CD4-positive, alpha-beta T cell treated with Interleukin-4 for 4 hours (primary cell): Measurements from ENCODE around the gene LAT.
A peak's percentile ranks its signal among the peaks of the same experiment; 100 is the strongest.

Experiments used
- DNase-seq: peaks from one replicate; pipeline ENCODE4 v3.0.0-alpha.2; 2020

Gene LAT

DNA sequence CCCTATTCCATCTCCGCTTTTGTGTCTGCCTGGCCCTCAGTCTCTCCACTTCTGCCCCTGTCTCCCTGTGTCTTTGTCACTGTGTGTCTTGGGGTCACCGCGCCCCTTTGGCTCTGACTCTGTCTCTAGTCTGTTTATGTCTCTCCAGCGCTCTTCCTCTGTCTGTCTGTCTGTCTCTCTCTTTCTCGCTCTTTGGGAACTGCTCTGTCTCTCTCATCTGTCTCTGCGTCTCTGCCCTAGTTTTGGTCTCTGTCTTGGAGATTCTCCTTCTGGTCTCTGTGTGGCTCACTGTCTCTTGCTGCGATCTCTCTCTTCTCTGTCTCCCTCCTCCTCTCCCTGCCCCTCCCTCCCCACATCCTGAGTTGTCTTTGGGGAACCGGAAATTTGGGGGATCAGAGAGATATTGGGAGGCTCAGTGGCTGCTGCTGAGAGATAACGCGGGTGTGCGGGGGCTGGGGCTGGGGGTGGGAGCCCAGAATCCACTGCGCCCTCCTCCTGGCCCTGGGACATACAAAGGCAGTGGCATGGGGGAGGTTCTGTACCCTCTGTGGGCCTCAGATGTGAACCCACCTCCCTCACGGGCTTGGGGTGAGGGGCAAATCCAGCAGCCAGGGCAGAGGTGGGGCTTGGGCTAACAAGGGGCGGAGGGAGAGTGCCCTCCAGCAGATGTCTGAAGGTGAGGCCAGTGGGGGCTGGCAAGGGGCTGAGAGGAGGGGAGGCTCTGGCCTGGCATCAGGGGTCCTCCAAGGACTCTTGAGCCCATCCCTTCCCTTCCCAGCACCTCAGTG is 24.4 kb downstream of the LAT start:
- DNase-seq = peak; percentile 35

DNA sequence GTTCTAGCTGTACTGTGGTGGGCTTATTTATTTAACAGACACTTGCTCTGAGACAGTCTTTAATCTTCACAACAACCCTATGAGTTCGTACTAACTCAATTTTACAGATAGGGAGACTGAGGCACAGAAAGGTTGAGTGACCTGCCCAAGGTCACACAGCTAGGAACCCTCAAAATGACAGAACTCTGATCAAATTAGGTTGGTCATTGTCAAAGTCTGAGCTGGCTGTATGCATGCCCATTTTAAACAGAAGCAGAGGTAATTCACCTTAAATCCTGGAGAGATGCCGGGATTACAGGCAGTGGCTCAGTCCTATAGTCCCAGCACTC is 24.9 kb downstream of the LAT start:
- no peak for DNase-seq

DNA sequence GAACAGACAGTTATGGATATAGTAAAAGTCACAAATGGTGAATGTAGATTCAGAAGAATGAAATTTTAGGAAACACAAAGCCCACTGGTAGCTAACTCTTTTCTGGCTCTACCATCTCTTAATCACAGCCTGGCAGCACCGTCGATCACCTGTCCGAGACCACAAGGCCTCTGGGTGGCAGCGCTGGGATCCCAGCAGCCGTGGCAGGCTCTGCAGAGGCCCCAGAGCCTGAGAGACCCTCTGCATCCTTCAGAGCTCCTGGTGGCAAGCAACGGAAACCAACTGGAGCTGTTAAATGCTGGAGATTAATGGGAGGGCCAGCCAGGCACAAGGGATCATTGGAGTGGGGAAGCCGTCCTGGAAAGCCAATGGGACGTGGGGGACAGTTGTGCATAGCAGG is 26.3 kb downstream of the LAT start:
- no peak for DNase-seq

DNA sequence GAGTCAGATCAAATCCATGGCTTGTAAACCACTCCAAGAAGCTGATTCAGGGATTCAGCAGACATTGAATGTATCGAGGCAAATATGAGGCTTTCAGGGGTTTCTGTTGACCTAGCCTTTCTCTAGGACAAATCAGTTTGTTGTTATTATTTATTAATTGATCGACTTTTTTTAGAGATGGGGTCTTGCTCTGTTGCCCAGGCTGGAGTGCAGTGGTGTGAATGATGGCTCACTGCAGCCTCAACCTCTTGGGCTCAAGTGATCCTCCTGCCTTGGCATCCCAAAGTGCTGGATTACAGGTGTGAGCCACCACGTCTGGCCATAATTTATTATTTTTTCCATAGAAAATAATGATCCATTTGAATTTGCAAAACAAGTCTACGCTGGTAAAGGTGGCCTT is 27.0 kb downstream of the LAT start:
- no peak for DNase-seq

DNA sequence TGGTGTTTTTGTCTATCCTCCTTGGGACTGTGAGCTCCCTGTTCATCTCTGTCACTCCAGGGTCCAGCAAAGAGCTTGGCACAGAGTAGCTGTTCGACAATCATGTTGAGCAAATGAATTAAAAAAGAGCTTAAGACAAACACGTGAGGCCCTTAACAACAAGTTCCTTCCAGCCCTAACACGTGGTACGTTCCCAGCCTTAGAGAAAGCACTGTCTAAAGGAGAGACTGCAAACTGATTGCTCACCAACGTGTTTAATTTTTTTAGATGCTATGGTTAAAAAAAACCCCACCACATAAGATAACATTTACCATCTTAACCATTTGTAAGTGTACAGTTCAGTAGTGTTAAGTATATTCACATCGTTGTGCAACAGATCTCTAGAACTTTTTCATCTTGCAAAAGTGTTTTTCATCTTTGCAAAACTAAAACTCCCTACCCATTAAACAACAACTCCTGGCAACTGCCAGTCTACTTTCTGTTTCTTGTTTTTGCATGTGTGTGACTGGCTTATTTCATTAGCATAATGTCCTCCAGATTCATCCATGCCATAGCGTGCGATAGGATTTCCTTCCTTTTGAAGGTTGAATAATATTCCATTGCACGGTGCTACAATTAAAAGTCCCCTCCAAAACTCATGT is 28.2 kb downstream of the LAT start:
- peak; percentile 81 for DNase-seq

DNA sequence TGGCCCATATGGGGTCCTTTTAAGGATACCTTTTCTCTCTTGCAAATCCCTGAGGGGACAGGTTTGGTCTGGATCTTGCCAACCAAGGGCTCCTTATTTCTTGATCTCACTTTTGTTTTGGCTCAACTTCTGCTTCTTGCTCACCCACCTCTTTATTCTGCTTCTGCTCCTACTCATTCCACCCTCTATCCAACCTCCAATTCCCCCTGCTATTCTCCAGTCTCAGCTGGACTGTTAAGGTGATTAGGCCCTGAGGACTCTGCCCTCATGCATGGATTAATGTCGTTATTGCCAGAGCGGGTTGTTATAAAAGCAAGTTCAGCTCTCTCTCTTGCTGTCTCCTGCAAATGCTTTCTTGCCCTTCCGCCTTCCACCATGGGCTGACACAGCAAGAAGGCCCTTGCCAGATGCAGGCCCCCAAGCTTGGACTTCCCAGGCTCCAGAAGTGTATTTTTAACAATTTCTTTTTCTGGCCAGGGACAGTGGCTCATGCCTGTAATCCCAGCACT is 29.8 kb downstream of the LAT start:
- DNase-seq = no peak

DNA sequence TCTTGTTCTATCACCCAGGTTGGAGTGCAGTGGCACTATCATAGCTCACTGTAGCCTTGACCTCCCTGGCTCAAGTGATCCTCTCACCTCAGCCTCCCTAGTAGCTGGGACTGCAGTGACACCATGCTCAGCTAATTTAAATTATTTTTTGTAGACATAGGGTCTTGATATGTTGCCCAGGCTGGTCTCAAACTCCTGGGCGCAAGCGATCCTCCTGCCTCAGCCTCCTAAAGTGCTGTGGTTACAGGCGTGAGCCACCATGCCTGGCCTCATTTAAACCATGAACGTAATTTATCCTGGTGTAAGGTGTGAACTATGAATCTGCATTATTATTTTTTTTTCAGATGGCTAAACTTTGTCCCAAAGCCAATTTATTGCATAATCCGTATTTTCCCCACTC is 37.3 kb downstream of the LAT start:
- no peak for DNase-seq

DNA sequence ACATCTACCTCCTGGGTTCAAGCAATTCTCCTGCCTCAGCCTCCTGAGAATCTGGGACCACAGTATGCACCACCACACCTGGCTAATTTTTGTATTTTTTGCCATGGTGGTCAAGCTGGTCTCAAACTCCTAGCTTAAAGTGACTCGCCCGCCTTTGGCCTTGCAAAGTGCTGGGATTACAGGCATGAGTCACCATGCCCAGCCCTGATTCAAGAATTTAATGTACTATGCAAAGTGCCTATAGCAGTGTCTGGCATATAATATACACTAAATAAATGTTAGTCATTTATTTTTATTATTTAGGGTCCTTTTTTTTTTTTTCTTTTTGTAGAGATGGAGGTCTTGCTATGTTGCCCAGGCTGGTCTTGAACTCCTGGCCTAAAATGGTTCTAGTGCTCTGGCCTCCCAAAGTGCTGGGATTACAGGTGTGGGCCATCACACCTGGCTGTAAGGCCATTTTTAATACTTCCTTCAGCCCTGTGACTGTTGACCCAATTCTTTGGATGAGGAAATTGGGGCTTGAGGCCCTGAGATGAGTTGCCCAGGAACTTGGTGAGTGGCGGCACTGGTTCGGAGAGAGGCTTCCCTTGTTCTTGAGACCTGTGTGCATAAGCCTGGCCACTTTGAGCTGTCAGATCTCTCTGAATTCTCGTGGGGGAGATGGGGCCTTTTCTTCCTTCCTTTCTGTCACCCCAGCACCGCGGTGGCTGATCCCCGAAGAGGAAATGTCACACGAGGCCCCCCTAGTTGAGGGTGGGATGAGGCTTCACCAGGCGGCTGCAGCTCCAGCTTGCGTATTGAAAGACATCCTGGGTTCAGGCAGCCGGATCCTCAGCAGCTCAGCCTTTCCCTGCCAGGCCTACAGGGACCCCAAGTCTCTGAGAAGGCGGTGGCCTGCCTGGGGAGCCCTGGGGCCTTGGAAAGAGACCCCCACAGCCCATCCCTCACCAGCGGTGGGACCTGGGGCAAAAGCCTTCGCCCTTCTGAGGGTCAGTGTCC is 38.7 kb downstream of the LAT start:
- DNase-seq = no peak

DNA sequence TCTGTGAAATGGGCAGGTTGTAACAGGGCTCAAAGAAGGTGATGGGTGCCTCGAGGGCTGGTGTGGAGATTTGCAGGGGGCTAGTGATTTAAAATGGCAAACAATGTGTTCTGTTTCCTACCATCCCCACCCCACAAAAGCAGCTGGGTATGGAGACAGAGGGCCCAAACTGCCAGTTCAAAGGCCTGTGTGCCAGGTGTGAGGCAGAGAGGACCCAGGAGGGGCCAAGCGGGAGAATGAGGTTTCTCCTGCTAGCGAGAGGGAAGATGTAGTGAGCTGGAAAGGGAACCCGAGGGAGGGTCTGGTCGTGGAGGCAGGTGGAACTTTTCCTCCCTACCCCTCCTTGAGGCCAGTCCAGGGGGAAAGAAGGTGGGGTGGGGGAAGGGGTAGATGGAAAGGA is 39.4 kb downstream of the LAT start:
- DNase-seq = no peak

DNA sequence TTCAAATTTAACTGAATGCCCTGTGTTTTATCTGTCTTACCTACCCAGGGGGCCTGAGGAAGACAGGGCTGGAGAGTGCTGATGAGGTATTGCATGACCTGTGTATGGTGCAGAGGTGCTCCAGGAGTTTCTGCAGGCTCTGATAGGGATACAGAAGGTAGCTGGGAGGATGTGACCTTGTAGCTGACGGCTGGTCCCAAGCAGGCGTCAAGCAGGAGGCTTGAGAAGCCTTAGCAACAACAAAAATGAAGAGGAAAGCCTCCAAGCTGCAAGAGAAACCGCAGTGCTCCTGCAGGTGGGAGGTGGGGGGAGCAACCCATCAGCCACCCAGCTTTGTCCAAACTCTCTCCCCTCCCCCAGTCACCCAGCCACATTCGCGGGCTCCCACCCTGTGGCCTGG is 40.4 kb downstream of the LAT start:
- no peak for DNase-seq

DNA sequence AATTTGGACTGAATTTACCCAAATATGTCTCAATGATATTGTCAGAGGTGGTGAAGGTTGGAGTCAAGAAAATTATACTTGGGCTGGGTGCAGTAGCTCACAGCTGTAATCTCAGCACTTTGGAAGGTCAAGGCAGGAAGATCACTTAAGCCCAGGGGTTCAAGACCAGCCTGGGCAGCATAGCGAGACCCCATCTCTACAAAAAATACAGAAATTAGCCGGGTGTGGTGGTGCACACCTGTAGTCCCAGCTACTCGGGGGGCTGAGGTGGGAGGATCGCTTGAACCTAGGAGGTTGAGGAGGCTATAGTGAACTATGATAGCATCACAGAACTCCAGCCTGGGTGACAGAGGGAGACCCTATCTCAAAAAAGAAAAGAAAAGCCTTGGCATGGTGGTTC is 40.9 kb downstream of the LAT start:
- DNase-seq = no peak

DNA sequence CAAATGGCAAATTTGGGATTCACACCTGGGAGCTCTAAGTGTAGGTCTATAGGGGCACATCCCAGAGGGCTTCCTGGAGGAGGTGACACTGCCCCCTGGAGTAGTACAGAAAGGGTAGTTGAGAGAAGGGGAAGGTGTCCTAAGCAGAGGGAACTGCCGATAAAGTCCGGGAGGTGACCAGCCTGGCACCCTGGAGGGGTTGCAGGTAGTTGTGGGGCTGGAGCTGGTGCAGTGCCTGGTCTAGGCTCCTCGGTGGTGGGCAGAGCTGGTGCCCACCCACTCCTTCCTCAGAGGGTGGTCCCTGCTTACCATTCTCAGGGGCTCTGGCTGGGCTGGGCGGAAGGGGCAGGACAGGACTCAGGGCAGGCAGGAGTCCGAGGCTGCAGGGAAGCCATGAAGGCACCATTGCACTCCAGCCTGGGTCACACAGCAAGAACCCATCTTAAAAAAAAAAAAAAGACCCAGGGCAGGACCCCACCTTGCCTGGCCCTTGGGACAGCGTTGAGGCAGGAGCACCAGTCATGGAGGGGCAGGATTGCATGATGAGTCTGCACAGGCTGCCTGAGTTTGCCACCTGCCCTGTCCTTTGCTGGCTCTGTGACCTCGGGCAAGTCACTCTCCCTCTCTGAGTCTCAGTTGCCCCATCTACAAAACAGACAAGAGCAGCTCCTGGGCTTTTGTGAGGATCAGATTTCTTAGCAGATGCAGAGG is 43.8 kb downstream of the LAT start:
- DNase-seq = no peak

DNA sequence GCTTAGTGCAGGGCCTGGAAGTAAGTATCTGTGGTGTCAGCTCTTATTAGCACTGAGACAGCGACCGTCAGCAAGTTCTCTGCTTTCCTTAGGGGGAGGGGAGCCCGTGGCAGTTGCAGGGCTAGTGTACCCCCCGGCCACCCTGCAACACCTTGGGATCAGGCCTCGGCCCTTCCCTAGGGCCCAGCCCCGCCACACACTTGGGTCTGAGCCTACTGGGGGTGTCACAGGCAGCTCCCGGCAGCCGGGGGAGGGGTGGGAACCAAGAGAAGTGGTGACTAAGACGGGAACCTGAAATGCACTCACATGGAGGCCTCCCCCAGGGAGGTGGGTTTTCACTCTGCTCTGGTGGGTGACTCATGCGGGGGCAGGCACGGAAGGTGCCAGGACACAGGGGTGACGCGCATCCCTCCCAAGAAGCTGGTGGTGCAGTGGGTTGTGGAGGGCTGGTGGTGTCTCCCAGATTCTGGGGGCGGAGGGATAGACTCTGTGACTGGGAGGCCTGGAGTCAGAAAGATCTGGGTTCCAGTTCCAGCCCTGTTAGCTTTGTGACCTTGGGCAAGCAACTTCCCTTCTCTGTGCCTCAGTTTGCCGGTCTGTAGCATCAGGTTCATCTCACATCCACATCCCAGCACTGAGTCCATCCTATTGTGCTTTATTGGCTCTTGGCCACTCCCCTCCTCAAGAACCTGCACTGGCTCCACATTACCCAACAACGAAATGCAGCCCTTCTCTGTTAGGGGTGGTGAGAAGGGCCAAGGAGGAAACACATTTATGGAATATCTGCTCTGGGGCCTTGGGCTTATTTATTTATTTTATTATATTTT is 44.5 kb downstream of the LAT start:
- peak; percentile 81 for DNase-seq

DNA sequence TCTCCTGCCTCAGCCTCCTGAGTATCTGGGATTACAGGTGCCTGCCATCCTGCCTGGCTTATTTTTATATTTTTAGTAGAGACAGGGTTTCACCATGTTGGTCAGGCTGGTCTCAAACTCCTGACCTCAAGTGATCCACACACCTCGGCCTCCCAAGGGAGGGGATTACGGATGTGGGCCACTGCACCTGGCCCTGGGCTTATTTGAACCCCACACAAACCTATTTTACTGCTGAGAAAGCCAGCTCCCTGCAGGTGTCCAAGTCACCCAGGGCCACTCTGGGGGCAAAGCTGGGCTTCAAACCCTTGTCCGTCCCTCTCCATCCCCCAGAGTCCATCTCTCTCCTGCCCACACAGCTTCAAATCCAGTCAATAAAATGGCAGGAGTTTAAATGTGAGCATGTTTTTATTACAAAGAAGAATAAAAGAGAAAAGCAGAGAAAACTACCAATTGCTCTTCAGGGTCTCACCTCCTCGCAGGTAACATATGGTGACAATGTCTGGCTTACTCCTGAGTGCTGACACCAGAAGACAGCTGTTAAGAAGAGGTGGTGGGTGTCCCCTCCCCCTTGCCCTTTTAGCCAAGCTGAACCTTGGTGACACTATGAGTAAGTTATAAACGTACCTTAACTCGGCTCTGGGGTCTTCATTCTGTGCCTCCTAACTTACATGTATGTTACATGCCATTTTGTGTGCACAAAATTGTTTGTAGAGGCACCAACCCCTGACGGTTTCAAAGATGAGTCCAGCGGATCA is 45.4 kb downstream of the LAT start:
- no peak for DNase-seq
